ENCODE data around the gene TRAPPC2L.

TRAPPC2L gene

GRCh38 chr16:88907768-88908167 is 50.8 kb downstream of the TRAPPC2L start:
- in situ Hi-C loops (cut with HindIII; ENCODE audit: low sequenced_read_pairs), result no loop called here
- no peak for DNase-seq (ENCODE audit: low read depth, low spot score)
- no peak for TF ChIP-seq CTCF (IDR thresholded peaks at IDR 0.05; ENCODE audit: low read depth, low read length)

GRCh38 chr16:88908307-88908706 is 51.4 kb downstream of the TRAPPC2L start:
- in situ Hi-C loops (cut with HindIII; ENCODE audit: low sequenced_read_pairs), result no loop called here
- no peak overlapping the region for H3K4me3 ChIP-seq (ENCODE audit: low read depth, low read length)
- DNase-seq (ENCODE audit: low read depth, low spot score), result no peak
- no peak for TF ChIP-seq CTCF (IDR thresholded peaks at IDR 0.05; ENCODE audit: low read depth, low read length)

More at GRCh38 chr16:88907768-88908167, 50.8 kb downstream of the TRAPPC2L start:
- H3K4me3 ChIP-seq (ENCODE audit: low read depth, low read length), result no peak overlapping the region

- DNase-seq (ENCODE audit: low read depth, low spot score), result no peak
- H3K4me3 ChIP-seq (ENCODE audit: low read depth, low read length), result no peak overlapping the region
- no peak for TF ChIP-seq CTCF (IDR thresholded peaks at IDR 0.05; ENCODE audit: low read depth, low read length)
- in situ Hi-C loops (cut with HindIII; ENCODE audit: low sequenced_read_pairs), result no loop called here
Observed at GRCh38 chr16:88909431-88910210, 52.7 kb downstream of the TRAPPC2L start.

GRCh38 chr16:88910284-88911135 is 53.6 kb downstream of the TRAPPC2L start:
- no peak for DNase-seq (ENCODE audit: low read depth, low spot score)
- TF ChIP-seq CTCF (IDR thresholded peaks at IDR 0.05; ENCODE audit: low read depth, low read length), result no peak
- in situ Hi-C loops (cut with HindIII; ENCODE audit: low sequenced_read_pairs), result no loop called here
- H3K4me3 ChIP-seq (ENCODE audit: low read depth, low read length), result no peak overlapping the region

GRCh38 chr16:88911136-88911945 is 54.4 kb downstream of the TRAPPC2L start:
- DNase-seq (ENCODE audit: low read depth, low spot score), result no peak
- no peak for TF ChIP-seq CTCF (IDR thresholded peaks at IDR 0.05; ENCODE audit: low read depth, low read length)
- in situ Hi-C loops (cut with HindIII; ENCODE audit: low sequenced_read_pairs), result no loop called here
- H3K4me3 ChIP-seq (ENCODE audit: low read depth, low read length), result no peak overlapping the region

- no peak overlapping the region for H3K4me3 ChIP-seq (ENCODE audit: low read depth, low read length)
- in situ Hi-C loops (cut with HindIII; ENCODE audit: low sequenced_read_pairs), result no loop called here
- no peak for TF ChIP-seq CTCF (IDR thresholded peaks at IDR 0.05; ENCODE audit: low read depth, low read length)
- DNase-seq (ENCODE audit: low read depth, low spot score), result no peak
Observed at GRCh38 chr16:88911946-88912310, 55.0 kb downstream of the TRAPPC2L start.
